Keratinocyte (primary cell): ENCODE results near the gene NAP1L2.
"Not testable (repeated sequence)": the region's sequence is repeated elsewhere in the genome, so short reads cannot be mapped to it uniquely, and the experiment has no call there.

Experiments used
- CTCF ChIP-seq, 3 experiments: IDR thresholded peaks in 1 of 3; conservative IDR thresholded peaks in 1 of 3; optimal IDR thresholded peaks in 1 of 3; 2 replicates in 2 of 3; 3 replicates in 1 of 3; pipeline versions ENCODE3 to v1.5.1; 2011; ENCODE audit warnings: low read length in 3 of 3, mild to moderate bottlenecking in 3 of 3, moderate library complexity in 2 of 3, control low read depth in 1 of 3, inconsistent platforms in 1 of 3; ENCODE audit not compliant: insufficient read depth in 2 of 3; ENCODE audit errors: extremely low read depth in 1 of 3
- EZH2 ChIP-seq: IDR thresholded peaks from one replicate; pipeline ENCODE4 v1.6.1; 2012; ENCODE audit warnings: inconsistent platforms, mild to moderate bottlenecking, low read length, moderate library complexity

- TF ChIP-seq CTCF (optimal IDR thresholded peaks at IDR 0.05 in 1 of 3, IDR thresholded peaks at IDR 0.05 in 1 of 3, conservative IDR thresholded peaks at IDR 0.05 in 1 of 3; ENCODE audit: extremely low read depth in 1 of 3, insufficient read depth in 2 of 3, low read length in 3 of 3); EZH2: not testable (repeated sequence)
These were observed 45.7 kb downstream of the NAP1L2 start for GRCh38 chrX:73168945-73169344.
